GM12865 (cell line): ENCODE measurements around the gene THOC6.

Experiments used
- DNase-seq: peaks from one replicate; pipeline ENCODE4 v3.0.0; 2010; ENCODE audit warnings: low read depth
- H3K4me3 ChIP-seq: 2 replicates; pipeline ENCODE4 v1.5.1; 2011; ENCODE audit warnings: mild to moderate bottlenecking, low read depth, low read length, control low read depth
- CTCF ChIP-seq: IDR thresholded peaks from 2 replicates; pipeline ENCODE4 v1.5.1; 2011; ENCODE audit warnings: low read length, control low read depth, low read depth, inconsistent platforms; ENCODE audit not compliant: insufficient read depth; ENCODE audit errors: missing control alignments

THOC6 gene

GRCh38 chr16:3003582-3004270, 20.1 kb upstream of the THOC6 start:
- H3K4me3 ChIP-seq: no peak overlapping the region

GRCh38 chr16:3004319-3004718, 19.5 kb upstream of the THOC6 start:
- DNase-seq: no peak

More at GRCh38 chr16:3003582-3004270, 20.1 kb upstream of the THOC6 start:
- peak; percentile 38 for TF ChIP-seq CTCF
- DNase-seq: peak; percentile 100

GRCh38 chr16:3004781-3005284, 19.0 kb upstream of the THOC6 start:
- no peak for DNase-seq

More at GRCh38 chr16:3004319-3004718, 19.5 kb upstream of the THOC6 start:
- no peak for TF ChIP-seq CTCF
- no peak overlapping the region for H3K4me3 ChIP-seq

GRCh38 chr16:3007059-3007956, 16.5 kb upstream of the THOC6 start:
- TF ChIP-seq CTCF: no peak
- DNase-seq: no peak
- H3K4me3 ChIP-seq: no peak overlapping the region

More at GRCh38 chr16:3004781-3005284, 19.0 kb upstream of the THOC6 start:
- H3K4me3 ChIP-seq: no peak overlapping the region
- no peak for TF ChIP-seq CTCF

- no peak for TF ChIP-seq CTCF
- no peak for DNase-seq
- no peak overlapping the region for H3K4me3 ChIP-seq
These were observed 15.7 kb upstream of the THOC6 start for GRCh38 chr16:3007957-3008689.

- no peak for DNase-seq
- no peak for TF ChIP-seq CTCF
- H3K4me3 ChIP-seq: no peak overlapping the region
These were observed 15.2 kb upstream of the THOC6 start for GRCh38 chr16:3008690-3009037.
